Activated B cell treated with CpG ODN at 0.5 μM for 24 hours (primary cell): ENCODE results near the gene TTC39B. TPM values are rescaled to one million over a fixed set of nuclear protein-coding genes. Genes with fewer than 3 reads are reported as not detected.

ENCODE experiments used
- ATAC-seq: fragments of 200-7000 bp; cut with Tn5 transposase; one replicate; pipeline ENCODE4 v1.10.0; 2021; ENCODE audit warnings: low read depth, mild to moderate bottlenecking, moderate library complexity
- CTCF ChIA-PET: fragments of 350-600 bp; sonication (Branson Sonifier 250); formaldehyde crosslinking; loops from one replicate; lab custom pipeline; 2021; ENCODE audit warnings: antibody characterized with exemption; lab: Charles Lee
- POLR2A ChIA-PET: fragments of 350-600 bp; sonication (Branson Sonifier 250); formaldehyde crosslinking; loops from one replicate; lab custom pipeline; 2021; ENCODE audit warnings: antibody characterized with exemption; lab: Charles Lee
- DNase-seq: peaks from one replicate; pipeline ENCODE4 v3.0.0; 2022
- H3K27ac Mint-ChIP-seq: one replicate; pipeline ENCODE4 v1.8.0; 2020; ENCODE audit warnings: mixed read lengths
- H3K27me3 Mint-ChIP-seq: one replicate; pipeline ENCODE4 v1.8.0; 2021; ENCODE audit warnings: mixed read lengths
- H3K36me3 Mint-ChIP-seq: one replicate; pipeline ENCODE4 v1.8.0; 2021; ENCODE audit warnings: low read depth, mixed read lengths
- H3K4me1 Mint-ChIP-seq: one replicate; pipeline ENCODE4 v1.8.0; 2021; ENCODE audit warnings: mixed read lengths
- H3K4me3 Mint-ChIP-seq: one replicate; pipeline ENCODE4 v1.8.0; 2020; ENCODE audit warnings: mild to moderate bottlenecking, mixed read lengths
- H3K9me3 Mint-ChIP-seq: one replicate; pipeline ENCODE4 v1.8.0; 2020; ENCODE audit warnings: mixed read lengths
- intact Hi-C: fragments of 100-400 bp; cut with micrococcal nuclease; formaldehyde crosslinking; loops from one replicate; pipeline ENCODE4 v1.15.1; 2024
- total RNA-seq: library from RNA; stranded (reverse); gene quantifications from 2 replicates; pipeline ENCODE4 v1.2.3, GENCODE V29; 2022
- TF ChIP-seq, protein P1 (sequence below): fragments of 200-600 bp; IDR thresholded peaks from one replicate; pipeline ENCODE4 v1.8.0; 2022; ENCODE audit warnings: antibody characterized with exemption, mild to moderate bottlenecking

TTC39B gene
- total RNA-seq, 1 donor from 2014 or later = 6.6 TPM

DNA sequence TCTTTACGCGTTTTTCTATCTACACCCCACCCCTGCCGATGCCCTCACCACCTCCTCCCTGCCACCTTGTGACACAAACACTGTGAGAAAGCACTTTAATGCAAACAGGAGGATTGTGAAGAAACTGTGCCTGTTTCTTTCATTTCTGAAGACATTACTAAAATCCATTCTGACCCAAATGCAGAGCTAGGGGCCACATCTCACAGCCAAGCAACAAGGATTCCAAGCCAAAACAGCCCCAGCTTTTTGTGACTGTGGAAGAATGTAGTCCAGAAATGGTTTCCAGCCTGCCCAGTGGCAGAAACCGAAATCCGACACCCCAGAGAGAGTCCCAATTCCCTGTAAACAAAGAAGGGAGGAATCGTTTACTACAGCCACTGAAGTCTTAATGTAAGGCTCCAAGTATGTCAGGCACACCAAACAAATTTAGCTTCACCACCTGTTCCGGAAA lies 190.9 kb downstream of the TTC39B start:
- intact Hi-C loops = no loop called here
- Mint-ChIP-seq H3K9me3 (no peaks in the 10 kb centered on the region), H3K4me3 (no peak overlapping the region), H3K4me1 (no peaks in the 10 kb centered on the region), H3K36me3 (no peaks in the 10 kb centered on the region), H3K27me3 (peaks cover 2% of the 10 kb centered on the region), H3K27ac (no peak overlapping the region)
- TF ChIP-seq, protein P1, sequence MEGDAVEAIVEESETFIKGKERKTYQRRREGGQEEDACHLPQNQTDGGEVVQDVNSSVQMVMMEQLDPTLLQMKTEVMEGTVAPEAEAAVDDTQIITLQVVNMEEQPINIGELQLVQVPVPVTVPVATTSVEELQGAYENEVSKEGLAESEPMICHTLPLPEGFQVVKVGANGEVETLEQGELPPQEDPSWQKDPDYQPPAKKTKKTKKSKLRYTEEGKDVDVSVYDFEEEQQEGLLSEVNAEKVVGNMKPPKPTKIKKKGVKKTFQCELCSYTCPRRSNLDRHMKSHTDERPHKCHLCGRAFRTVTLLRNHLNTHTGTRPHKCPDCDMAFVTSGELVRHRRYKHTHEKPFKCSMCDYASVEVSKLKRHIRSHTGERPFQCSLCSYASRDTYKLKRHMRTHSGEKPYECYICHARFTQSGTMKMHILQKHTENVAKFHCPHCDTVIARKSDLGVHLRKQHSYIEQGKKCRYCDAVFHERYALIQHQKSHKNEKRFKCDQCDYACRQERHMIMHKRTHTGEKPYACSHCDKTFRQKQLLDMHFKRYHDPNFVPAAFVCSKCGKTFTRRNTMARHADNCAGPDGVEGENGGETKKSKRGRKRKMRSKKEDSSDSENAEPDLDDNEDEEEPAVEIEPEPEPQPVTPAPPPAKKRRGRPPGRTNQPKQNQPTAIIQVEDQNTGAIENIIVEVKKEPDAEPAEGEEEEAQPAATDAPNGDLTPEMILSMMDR = no peak
- ATAC-seq (no peak), DNase-seq (no peak)
- ChIA-PET POLR2A (no interaction called here), CTCF (no interaction called here)

DNA sequence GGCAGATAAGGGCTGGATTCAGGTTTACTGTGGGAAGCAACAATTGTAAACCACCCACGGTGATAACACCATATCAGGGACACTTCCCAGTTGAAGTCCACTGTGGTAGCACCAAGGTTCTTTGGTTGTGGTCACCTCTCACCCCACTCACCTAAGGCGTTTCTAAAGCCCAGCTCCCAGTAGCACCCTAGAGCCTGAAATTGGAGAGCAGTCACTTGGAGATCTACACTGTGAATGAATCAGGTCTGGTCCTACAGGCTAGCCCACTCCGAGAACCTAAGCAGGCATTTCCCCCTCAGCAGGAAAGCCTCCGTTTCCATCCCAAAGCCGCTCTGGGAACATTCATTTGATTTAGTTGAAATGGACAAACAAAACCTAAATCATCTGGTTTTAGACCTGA lies 191.3 kb downstream of the TTC39B start:
- CTCF ChIA-PET = no interaction called here
- Mint-ChIP-seq H3K36me3 (no peaks in the 10 kb centered on the region), H3K27me3 (peaks cover 2% of the 10 kb centered on the region), H3K4me1 (no peaks in the 10 kb centered on the region), H3K9me3 (no peaks in the 10 kb centered on the region), H3K27ac (no peak overlapping the region), H3K4me3 (no peak overlapping the region)
- DNase-seq (no peak), ATAC-seq (no peak)
- TF ChIP-seq, protein P1 = no peak
- intact Hi-C loops = no loop called here
- POLR2A ChIA-PET = no interaction called here

DNA sequence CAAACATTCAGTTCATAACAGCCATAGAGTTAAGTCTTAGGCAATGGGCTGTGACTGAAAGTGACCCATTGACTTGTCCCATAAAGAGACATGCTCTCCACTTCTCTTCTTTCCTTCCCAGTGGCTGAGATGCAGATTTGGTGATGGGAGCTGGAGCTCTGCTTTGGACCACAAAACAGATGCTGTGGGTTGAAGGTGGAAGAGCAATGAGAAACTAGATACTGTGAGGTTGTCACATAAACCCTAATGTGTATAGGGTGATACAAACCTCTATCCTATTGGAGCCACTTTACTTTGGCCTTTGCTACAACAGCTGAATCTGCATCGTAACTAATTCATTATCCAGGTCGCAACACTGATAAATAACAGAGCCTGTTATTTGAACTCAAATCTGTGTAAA lies 192.0 kb downstream of the TTC39B start:
- ChIA-PET CTCF (no interaction called here), POLR2A (no interaction called here)
- Mint-ChIP-seq H3K4me3 (no peak overlapping the region), H3K9me3 (no peaks in the 10 kb centered on the region), H3K4me1 (no peaks in the 10 kb centered on the region), H3K27me3 (peaks cover 2% of the 10 kb centered on the region), H3K36me3 (no peaks in the 10 kb centered on the region), H3K27ac (no peak overlapping the region)
- TF ChIP-seq, protein P1 = no peak
- DNase-seq = no peak
- intact Hi-C loops = no loop called here
- no peak for ATAC-seq

Other genes with a start within 250 kb of the TTC39B start
- 36.4 and 37.6 TPM in 2 replicates for gene SNAPC3, start 115.7 kb upstream of the TTC39B start, total RNA-seq
- 56.8 and 57.2 TPM in 2 replicates for gene PSIP1, start 203.8 kb upstream of the TTC39B start, total RNA-seq
- 1.9 and 3.6 TPM in 2 replicates for gene CCDC171, start 245.8 kb upstream of the TTC39B start, total RNA-seq